ENCODE results near the gene ALAD.
"Not testable (repeated sequence)": the region's sequence is repeated elsewhere in the genome, so short reads cannot be mapped to it uniquely, and the experiment has no call there.

- TF ChIP-seq CTCF (IDR thresholded peaks at IDR 0.05; ENCODE audit: control extremely low read depth in 1 of 3, insufficient read depth in 1 of 3, low read depth in 1 of 3, low read length in 3 of 3); EP300 (IDR thresholded peaks at IDR 0.05; ENCODE audit: borderline replicate concordance in 1 of 2, low read depth in 2 of 2, low read length in 2 of 2); EGR1 (IDR thresholded peaks at IDR 0.05; ENCODE audit: borderline replicate concordance, low read depth, low read length); POLR2AphosphoS5 (IDR thresholded peaks at IDR 0.05; ENCODE audit: low read depth, low read length); EZH2 (IDR thresholded peaks at IDR 0.05; ENCODE audit: low read depth, low read length, severe bottlenecking); CHD2 (IDR thresholded peaks at IDR 0.05; ENCODE audit: low read length); SIX5 (IDR thresholded peaks at IDR 0.05; ENCODE audit: low read depth, low read length): not testable (repeated sequence)
Observed at GRCh38 chr9:113381441-113381840, 19.6 kb downstream of the ALAD start.

Data from H1 (cell line).